HG03571 (cell line): ENCODE measurements around the gene ARAP1.

Experiments used
- ATAC-seq: cut with Tn5 transposase; IDR thresholded peaks from one replicate; pipeline ENCODE4 v1.9.1; 2021; ENCODE audit not compliant: unreplicated experiment

Gene ARAP1

DNA sequence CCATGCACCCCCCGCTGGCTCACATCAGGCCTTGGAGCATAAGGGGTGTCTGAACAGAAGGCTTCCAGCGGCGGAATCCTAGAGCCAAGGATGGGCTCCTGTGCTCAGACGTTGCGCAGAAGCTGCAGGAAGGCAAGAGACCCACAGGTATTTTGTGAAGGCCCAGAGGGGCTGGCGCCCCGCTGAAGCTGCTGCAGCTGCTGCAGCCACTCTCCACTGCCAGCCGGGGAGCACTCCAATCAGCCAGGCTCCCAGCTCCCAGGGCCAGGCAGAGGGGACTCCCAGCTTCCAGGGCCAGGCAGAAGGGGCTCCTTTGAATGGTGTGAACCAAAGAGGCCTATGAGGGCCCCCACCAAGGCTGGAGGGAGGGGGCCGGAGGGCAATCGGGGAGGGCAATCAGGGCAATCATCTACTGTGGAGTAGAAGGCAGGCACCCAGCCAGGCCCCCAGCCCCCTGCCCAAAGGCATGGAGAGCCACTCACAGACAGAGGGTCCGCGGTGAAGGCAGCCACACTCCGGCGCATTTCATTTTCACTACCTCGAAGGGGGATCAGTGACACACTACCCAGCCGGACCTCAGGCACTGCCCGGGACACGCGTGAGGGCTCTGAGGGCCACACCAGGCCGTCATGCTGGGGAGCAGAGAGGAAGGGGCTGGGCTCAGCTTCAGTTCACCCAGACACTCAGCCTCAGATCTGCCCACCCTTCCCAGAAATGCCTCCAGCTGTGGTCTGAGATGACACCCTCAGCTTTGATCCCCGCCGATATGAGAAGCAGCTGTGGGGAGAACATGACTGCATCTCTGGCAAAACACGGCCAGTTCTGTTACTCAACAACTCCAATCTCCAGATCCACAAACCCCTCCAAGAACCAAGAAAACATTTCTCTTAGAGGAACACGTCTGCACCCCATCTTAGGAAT is 66.4 kb downstream of the ARAP1 start:
- ATAC-seq = no peak

DNA sequence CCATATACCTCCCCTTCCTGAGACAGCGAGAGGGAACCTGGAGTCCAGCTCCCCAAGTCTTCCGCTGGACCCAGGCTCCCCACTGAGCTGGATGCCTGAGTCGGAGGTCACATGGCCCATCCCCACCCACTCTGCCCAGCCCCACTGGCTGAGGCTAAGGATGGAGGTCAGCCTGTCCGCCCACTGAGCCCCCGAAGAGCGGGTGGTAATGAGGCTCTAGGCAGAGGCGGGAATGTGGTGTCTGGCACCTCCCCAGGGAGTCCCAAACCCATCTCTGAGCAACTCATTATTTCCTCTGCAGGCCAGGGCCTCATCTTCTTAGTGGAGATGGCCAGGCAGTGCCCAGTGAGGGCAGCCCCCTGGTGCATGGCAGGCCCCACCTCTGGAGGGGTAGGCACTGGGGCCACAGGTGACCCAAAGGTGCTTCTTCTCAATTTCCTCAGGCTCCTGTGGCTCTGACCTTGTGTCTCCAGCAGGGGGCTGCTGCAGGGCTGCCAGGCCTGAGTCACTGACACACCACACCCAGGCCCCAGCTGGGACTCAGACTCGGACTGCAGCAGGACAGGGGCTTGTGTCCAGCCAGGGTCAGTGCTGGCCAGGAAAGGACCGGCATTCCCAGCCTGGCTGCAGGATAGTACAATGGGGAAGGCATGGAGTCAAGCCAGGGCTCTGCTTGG is 67.8 kb downstream of the ARAP1 start:
- ATAC-seq = no peak

DNA sequence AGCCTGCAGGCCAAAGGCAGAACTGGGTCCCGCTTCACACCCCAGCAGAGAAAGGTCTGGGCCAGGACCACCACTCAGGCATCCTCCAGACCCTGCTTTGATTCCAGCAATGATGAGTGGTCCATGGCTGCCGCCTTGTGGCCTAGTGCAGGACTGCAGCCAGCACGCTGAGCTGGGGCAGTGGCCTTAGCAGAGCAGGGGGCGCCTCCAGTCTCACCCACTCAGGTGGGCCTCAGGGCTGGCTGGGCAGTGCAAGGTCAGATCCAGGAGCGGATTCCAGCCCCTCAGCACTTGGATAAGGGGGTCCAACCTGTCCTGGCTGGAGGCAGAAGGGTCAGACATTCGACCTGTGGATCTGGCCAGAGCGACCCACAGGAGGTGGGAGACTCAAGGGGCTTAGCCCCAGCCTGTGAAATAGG is 68.4 kb downstream of the ARAP1 start:
- no peak for ATAC-seq

DNA sequence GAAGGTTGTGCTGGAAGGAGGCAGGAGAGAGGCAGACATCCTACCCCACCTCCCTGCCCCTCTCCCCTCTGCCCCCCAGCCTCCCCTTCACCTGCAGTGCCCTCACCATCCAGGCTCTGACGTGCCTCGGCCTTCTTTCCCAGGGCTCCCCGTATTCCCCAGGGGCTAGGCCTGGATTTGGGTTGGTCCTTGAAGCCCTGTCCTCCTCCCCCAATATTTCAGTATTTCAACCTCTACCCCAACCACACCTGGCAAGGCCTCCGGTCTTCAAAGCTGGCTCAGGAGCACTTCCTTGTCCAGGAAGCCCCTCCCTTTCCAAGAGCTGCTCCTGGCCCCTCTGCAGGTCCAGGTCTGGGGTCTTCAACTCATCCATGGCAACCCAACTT is 69.4 kb downstream of the ARAP1 start:
- no peak for ATAC-seq

DNA sequence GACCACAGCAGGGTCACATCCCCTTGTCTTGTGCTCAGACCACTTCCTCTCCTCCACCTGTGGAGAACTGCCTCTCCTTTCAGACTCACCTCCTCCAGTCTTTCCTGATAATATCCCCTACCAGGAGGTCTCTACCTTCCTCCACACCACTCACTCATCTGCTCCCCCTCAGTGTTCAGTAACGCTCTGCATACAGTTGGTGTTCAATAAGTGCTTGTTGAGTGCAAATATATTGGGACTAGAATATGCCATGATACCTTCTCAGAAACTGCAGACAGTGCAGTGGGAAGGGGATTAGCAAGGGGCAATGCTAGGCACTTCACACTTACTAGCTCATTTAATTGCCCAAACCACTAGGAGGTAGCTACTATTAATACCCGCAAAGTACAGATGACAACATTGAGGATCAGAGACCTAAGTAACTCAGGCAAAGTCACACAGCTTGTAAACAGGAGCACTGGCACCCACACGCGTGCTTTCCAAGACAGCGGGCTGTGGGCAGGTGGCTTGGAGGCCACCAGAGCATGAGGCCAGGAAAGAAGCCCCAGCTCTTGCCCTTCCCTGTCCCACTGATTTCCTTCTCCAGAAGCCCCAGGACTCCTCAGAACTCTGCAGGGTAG is 69.9 kb downstream of the ARAP1 start:
- no peak for ATAC-seq

DNA sequence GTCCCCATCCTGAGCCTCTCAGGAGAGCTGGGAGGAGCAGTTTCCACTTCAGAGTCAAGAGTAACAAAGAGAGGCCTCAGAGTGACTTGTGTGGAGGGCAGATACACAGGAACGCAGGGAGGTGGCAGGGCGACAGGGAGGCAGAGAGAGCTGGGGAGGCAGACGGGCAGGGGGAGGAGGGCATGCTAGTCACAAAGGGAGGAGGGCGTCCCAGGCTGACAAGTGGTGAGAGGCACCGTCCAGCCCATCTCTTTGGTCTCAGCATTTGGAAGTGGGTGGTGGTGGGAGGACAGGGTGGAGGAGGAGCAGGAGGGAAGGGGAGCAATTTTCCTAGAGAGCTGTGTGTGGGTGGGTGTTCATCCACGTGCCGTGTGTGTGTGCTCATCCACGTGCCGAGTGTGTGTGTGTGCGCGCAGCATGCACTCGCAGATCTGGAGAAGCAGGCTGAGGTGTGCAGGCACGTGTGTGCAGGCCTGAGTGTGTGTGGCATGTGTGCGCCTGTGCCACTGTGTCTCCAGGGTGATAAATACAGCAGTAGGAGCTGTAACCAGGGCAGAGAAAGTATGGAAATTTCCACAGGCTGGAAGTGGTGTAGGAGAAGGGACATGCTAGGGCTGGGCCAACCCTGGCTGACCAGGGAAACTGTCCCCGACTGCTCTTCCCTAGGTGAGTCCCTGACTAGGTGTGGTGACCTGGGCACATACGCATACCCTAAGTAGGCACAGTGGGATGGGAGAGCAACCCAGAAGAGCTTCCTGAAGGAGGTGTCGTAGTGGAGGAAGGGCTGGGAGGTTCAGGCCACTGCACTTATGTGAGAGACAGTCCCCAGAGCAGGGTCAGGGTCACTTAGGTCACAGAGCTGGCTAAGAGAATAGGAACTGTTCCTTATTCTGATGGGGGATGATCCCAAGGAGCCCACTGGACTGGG is 70.7 kb downstream of the ARAP1 start:
- ATAC-seq = no peak

DNA sequence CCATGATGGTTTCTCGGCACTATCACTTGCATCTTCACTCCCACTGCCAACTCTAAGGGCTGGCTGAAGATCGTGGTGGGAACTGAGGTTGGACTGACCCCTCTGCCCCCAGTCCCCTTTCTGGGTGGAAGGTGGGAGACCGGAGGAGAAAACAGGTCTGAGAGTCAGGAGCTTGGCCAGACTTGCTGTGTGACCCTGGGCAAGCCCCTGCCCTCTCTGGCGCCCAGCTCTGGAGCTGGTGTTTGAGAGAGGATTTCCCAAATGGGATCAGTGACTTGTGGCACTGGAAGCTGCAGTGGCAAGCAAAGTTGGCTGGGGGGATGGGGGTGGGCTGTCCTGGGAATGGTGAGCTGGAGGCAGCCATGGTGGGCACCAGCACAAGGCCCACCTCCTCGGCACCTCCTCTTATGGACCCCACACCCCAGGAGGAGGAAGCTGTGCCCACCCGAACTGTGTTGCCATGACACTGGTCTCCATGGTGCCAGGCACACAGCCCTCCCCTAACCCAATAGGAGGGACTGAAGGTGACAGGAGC is 71.5 kb downstream of the ARAP1 start:
- ATAC-seq = no peak

DNA sequence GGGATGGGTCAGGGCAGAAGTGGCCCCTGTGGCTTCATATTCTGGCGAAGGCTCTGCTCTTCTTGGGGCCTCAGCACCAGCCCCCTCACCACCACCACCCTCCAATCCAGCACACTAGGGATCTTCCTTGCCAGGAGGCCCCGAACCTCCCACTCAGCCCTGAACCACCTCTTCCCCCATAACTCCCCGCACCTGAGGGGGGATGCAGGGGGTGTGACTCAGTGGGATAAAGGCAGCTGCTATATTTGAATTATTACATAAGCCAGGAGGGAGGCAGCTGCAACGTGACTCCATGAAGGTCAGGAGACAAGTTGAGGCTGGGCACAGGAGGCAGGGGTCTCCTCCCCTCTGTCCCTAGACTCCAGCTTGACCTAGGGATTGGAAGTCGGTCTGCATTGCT is 72.3 kb downstream of the ARAP1 start:
- ATAC-seq = no peak

DNA sequence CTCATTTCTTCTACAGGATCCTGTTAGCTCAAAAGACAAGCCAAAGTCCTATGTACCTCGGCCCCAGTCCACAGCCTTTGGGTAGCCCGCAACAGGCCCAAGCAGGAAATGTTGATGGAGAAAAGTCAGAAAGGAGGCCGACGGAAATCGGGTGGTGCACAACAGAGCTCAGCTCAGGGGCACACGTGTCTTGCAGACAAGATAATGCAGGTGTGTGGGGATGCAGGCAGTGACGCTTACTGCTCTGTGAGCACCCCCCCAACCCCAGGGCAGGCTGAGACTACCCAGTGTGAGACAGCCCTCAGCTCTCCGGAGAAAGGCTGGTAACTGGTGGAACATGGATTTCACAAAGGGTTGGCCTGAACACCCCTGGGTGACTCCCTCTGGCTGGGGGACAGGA is 73.7 kb downstream of the ARAP1 start:
- ATAC-seq = no peak

DNA sequence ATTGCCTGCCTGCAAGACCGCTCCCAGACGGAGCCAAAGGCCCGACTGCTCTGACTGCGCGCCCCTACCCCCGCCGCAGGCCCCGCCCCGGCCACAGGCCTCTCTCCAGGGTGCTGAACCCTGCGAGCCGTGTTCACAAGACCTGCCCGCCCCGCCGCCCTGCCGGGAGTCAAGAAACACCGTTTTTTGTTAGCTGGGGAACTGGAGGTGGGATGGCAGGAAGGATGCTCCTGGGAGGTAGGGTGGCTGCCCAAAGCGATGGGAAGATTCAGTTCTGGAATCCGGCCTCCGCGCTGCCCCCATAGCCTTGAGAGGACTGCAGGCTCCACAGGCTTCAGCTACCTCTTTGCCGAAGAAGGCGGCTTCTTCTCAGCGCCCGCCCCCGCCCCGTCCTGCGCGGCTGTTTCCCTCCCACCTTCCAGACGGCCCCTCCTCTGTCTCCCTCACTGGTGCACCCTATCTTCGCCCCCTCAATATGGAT is 75.3 kb downstream of the ARAP1 start:
- ATAC-seq = no peak

DNA sequence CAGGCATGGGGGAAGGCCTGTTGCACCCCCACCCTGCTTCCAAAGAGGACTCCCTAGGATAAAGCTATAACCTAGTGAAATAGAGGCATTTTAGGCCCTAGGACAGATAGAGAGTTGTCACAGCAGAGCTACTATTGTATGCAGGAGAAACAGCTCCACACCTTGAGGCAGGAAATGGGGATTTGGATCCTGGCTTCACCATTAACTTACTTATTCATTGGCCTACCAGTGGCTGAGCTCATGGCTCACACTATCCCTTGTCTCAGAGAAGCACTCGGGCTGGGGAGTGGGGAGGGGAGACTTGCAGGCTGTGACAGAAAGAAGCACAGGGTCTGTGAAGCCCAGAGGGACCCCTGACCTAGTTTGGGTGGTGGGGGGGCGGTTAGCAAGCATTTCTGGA is 77.0 kb downstream of the ARAP1 start:
- ATAC-seq = no peak

DNA sequence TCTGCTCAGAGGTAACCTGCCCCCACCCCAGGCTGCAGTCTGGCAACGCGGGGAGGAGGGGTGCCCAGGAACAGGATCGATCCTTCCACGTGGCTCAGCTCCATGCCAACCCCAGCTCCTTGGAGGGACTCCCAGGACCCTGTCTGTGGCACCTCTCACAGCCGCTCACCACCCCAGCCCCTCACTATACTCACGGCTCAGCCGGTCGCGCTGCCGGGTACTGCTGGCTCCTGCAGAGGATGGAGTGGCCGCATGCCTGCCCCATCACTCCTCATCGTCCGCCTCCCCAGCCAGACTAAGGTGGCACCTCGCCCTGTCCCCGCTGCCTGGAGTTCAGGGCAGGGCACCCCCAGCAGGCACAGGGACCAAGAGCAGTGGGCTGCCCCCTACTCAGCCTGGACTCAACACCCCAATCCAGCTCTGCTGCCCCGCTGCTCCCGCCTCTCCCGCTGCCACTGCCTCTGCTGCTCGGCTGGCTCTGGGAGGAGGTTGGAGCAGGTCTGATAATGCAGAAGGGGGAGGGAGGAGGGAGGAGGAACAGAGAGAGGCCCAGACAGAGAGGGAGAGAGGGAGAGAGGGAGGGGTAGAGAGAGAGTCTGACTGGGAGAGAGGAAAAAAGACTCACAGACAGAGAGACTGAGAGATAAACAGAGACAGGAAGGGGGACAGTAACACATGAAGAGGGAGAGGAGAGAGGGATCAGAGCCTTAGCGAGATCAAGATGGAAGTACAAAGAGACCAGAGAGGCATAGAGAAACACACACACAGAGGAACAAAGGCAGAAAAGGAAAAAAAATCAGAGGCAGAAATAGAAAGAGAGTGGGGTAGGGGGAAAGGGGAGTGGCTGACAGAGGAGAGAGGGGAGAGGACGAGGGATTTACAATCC is 78.0 kb downstream of the ARAP1 start, which contains the start of gene PDE2A:
TSS of gene PDE2A (minus strand) at position 480 of the 886 bp plus-strand sequence. CDS start at position 265, 215 bp downstream.
- ATAC-seq = no peak

DNA sequence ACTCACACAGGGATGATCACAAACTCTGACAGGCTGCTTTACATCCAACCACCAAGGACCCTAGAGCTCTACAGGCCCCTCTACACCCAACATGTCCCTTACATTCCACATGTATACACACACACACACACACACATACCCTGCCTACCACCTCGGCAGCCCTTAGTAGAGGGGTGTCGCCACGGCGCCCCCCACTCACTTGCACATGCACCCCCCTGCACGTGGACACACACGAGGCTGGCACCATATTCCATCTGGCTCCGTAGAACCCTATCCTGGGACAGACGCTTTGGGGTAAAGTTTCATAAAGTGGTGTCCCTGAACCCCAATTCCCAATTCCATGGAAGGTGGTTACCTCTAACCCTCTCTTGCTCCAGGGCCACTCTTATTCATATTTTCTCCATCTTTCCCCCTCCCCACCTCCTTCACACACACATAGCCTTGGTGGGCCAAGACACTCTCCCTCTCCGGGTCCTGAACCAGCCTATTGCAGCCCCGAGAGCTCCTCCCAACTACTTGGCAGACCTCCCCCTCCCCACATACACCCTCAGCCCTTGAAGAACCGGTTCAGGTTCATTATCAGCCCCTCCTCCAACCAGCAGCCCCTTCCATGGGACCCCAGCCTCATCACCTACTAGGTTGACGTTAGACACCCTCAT is 78.8 kb downstream of the ARAP1 start:
- ATAC-seq = no peak

DNA sequence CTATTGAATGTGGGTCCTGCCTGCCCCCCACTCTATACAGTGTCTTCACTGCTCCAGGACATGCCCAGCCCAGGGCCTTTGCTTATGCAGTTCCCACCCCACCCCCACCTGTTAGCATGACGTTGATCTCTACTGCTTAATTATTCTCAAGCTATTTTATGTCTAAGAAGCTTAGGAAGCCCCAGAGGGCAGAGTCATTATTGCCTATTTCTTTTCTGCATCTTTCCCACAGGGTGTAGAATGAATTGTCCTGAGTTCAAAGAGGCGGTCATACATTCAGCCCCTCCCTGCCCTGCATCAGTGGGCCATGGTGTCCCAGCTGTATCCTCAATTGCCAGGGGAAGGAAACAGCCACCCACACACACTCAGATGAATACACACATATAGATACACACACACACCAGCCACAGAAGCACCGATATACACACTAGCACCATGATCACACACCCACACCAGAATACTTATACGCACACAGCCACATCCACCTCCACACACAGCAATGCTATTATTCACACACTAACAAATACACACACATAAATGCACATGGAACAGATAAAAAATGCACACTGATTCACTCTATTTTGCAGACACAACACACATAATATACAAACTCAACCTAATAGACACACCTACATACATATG is 79.5 kb downstream of the ARAP1 start:
- ATAC-seq = no peak

DNA sequence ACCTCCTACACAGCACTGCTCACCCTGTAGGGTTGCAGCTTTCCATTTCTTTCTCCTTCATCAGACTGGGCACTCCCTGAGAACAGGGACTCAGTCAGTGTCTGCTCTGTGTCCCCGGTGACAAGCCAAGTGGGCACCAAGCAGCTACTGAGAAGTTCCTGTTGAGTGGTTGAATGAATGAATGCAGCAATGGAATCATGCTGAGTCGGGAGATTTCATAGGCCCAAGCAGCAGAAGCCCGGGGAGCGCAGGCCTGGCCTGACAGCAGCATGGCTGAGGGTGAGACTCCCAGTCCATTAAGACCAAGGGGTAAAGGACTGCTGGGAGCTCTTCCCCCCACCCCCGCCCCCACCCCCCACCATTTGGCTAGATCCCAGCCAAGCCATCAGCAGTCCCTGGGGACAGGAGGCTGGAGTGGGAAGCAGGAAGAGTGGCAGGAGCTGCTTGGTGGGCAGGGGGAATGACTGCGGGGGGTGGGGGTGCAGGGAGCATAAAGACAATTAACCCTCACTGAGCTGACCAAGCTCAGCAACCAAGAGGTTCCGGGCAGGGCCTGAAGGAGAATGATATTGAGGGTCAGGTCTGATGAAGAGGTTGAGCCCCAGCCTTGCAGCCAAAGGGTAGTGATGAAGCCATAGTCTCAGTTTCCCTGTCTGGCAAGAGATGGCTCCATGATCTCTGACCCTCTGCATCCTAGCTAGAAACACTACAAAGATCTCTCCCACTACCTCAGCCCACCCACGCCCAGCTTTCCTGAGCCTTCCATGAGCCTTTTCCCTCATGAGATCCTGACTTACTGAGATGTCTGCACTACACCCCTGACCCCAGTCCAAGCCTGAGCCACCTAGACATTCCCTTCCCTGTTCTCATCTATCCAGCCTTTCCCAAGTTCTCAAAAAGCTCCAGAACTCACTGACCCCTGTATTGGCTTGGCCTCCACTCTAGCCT is 80.8 kb downstream of the ARAP1 start:
- ATAC-seq = no peak

DNA sequence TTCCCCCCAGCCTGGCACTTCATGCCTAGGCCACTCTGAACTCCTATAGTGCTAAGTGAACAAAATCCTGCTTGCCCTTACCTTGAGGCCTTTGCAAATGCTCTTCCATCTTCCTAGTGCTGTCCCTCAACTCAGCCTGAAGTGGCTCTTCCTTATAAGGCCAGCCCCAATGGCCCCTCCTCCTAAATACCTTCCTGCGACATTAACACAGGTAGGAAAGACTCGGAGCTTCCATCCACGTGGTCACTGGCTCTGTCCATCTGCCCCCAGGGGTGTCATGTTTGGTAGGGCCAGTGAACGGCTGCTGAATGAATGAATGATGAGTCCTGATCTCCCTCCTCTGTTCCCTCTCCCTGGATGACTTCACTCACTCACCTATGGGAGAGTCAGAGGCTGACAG is 82.2 kb downstream of the ARAP1 start:
- no peak for ATAC-seq

DNA sequence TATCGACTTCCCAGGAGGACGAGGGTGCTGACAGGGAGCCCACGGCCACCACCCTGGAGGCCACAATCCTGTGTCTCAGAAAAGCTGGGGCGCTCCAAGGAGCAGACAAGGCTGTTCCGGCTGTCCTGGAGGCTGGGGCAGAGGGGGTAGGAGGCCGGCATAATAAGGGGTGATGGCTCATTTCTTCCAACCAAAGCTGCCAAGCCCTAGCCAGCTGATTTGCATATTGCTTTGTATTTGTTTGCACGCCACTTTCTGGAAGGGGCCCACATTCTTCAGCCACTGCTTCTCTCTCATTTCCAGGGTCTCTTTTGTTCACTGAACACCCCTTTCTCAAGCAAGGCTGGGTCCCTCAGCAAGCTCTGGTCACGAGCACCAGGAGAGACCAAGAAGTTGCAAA is 82.7 kb downstream of the ARAP1 start:
- ATAC-seq = no peak
